Measurements from ENCODE around the gene CDHR1.

GRCh38 chr10:84257343-84258020 is 63.1 kb downstream of the CDHR1 start:
- no peak for TF ChIP-seq POLR2AphosphoS5 (IDR thresholded peaks at IDR 0.05; ENCODE audit: borderline replicate concordance, low read depth, low read length)
- TF ChIP-seq EZH2 (IDR thresholded peaks at IDR 0.05): no peak

All from SK-N-MC (cell line).